Ishikawa (cell line): ENCODE data around the gene MAP3K20.

Experiments
- CEBPB ChIP-seq: IDR thresholded peaks from 2 replicates; pipeline ENCODE4 v1.6.1; 2012
- CREB1 ChIP-seq: IDR thresholded peaks from 2 replicates; pipeline ENCODE4 v1.6.1; 2012; ENCODE audit warnings: low read depth
- EGR1 ChIP-seq: IDR thresholded peaks from 2 replicates; pipeline ENCODE4 v1.6.1; 2012
- EP300 ChIP-seq: IDR thresholded peaks from 2 replicates; pipeline ENCODE4 v1.6.1; 2012; ENCODE audit warnings: borderline replicate concordance
- MAX ChIP-seq: IDR thresholded peaks from 2 replicates; pipeline ENCODE4 v1.6.1; 2012
- RAD21 ChIP-seq: IDR thresholded peaks from 2 replicates; pipeline ENCODE4 v1.6.1; 2012; ENCODE audit warnings: low read depth
- REST ChIP-seq: IDR thresholded peaks from 2 replicates; pipeline ENCODE4 v1.6.1; 2012; ENCODE audit warnings: low read depth, mild to moderate bottlenecking
- TAF1 ChIP-seq: IDR thresholded peaks from 2 replicates; pipeline ENCODE4 v1.6.1; 2012; ENCODE audit warnings: low read depth, mild to moderate bottlenecking
- TF ChIP-seq, protein P1 (sequence below): IDR thresholded peaks from 2 replicates; pipeline ENCODE4 v1.6.1; 2012

DNA sequence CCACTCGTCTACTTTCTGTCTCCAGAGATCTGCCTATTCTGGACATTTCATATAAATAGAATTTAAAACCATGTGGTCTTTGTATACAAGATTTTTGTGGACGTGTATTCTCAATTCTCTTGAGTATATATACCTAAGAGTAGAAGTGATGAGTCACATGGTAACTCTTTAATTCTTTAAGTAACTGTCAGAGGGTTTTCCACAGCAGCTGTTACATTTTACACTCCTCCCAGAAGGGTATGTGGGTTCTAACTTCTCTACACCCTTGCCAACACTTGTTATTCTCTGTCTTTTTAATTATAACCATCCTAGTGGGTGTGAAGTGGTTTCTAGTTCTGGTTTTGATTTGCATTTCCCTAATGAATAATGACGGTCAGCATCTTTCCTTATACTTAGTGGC, 70.9 kb downstream of the MAP3K20 start:
- TF ChIP-seq MAX (no peak), EP300 (no peak), REST (no peak), RAD21 (no peak), CEBPB (no peak), EGR1 (no peak), CREB1 (no peak), TAF1 (no peak)
- TF ChIP-seq, protein P1, sequence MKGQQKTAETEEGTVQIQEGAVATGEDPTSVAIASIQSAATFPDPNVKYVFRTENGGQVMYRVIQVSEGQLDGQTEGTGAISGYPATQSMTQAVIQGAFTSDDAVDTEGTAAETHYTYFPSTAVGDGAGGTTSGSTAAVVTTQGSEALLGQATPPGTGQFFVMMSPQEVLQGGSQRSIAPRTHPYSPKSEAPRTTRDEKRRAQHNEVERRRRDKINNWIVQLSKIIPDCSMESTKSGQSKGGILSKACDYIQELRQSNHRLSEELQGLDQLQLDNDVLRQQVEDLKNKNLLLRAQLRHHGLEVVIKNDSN = no peak
